GM12878 (cell line): Measurements from ENCODE around the gene NKX1-1.

Source experiments
- CBX5 ChIP-seq: sonication (generic); IDR thresholded peaks from 2 replicates; pipeline ENCODE4 v1.6.1; 2016; ENCODE audit warnings: low read depth, moderate library complexity, mild to moderate bottlenecking, inconsistent platforms
- IRF4 ChIP-seq: IDR thresholded peaks from 2 replicates; pipeline ENCODE4 v1.6.1; 2011; ENCODE audit warnings: low read depth, low read length
- MEF2A ChIP-seq: IDR thresholded peaks from 2 replicates; pipeline ENCODE4 v1.6.1; 2011; ENCODE audit warnings: low read depth, mild to moderate bottlenecking, low read length, moderate library complexity; ENCODE audit not compliant: insufficient read depth
- POLR2A ChIP-seq: IDR thresholded peaks from 2 replicates; pipeline ENCODE4 v1.6.1; 2011; ENCODE audit warnings: low read depth, mild to moderate bottlenecking, low read length
- TF ChIP-seq, protein P1 (sequence below): fragments of 150-350 bp; IDR thresholded peaks from 2 replicates; pipeline ENCODE4 v1.6.1; 2016; ENCODE audit warnings: low read depth, low read length
- TF ChIP-seq, protein P2 (sequence below), 3 experiments: IDR thresholded peaks in 2 of 3; conservative IDR thresholded peaks in 1 of 3; 2 replicates each; pipeline ENCODE4 v1.5.1; 2011; ENCODE audit warnings: low read depth in 3 of 3, low read length in 3 of 3, mild to moderate bottlenecking in 3 of 3, control low read depth in 2 of 3, moderate library complexity in 2 of 3, inconsistent platforms in 1 of 3, mixed read lengths in 1 of 3; ENCODE audit not compliant: control insufficient read depth in 2 of 3, insufficient read depth in 1 of 3; ENCODE audit errors: extremely low read depth in 1 of 3
- TF ChIP-seq, protein P3 (sequence below): fragments of 450-650 bp; formaldehyde crosslinking; IDR thresholded peaks from 2 replicates; pipeline ENCODE4 v1.4.0; 2020; ENCODE audit warnings: mild to moderate bottlenecking, moderate library complexity

DNA sequence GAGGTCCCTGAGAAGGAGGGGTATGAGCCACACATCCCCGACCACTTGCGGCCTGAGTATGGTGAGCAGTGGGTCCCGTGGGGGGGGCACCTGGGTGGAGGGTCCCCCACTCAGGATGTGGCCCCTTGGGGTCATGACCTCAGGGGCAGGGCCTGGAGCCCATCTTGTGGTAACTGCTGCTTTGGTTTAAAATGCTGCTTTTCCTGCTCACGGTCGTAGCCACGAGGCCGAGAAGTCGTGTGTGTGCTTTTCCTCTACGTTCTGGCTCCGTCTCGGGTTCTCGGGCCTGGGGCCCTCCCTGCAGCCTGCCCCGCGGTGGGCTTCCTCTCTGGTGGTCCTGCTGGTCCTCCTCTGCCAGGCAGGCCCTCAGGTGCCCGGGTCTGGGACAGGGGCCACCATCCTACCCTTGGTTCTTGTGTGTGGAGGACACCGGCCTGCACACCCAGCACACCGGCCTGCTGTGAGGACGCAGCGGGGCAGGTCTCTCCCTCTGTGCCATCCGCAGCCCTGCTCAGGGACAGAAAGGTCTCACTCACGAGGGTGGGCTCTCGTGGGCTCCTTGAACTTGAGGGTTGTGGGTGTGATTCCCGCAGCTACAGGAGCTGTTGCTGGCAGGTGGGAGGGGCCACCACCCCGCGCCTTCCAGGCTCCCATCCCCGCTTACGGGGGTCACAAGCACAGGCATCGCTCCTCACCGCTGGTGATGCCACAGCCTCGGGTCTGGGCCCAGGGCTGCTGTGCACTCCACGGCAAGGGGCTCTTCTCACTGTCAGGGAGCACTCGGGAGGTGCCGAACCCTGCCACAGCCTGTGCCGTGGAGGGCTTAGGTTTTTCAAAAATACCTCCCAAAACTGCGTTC, 39.6 kb downstream of the NKX1-1 start:
- TF ChIP-seq, protein P1, sequence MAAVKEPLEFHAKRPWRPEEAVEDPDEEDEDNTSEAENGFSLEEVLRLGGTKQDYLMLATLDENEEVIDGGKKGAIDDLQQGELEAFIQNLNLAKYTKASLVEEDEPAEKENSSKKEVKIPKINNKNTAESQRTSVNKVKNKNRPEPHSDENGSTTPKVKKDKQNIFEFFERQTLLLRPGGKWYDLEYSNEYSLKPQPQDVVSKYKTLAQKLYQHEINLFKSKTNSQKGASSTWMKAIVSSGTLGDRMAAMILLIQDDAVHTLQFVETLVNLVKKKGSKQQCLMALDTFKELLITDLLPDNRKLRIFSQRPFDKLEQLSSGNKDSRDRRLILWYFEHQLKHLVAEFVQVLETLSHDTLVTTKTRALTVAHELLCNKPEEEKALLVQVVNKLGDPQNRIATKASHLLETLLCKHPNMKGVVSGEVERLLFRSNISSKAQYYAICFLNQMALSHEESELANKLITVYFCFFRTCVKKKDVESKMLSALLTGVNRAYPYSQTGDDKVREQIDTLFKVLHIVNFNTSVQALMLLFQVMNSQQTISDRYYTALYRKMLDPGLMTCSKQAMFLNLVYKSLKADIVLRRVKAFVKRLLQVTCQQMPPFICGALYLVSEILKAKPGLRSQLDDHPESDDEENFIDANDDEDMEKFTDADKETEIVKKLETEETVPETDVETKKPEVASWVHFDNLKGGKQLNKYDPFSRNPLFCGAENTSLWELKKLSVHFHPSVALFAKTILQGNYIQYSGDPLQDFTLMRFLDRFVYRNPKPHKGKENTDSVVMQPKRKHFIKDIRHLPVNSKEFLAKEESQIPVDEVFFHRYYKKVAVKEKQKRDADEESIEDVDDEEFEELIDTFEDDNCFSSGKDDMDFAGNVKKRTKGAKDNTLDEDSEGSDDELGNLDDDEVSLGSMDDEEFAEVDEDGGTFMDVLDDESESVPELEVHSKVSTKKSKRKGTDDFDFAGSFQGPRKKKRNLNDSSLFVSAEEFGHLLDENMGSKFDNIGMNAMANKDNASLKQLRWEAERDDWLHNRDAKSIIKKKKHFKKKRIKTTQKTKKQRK, result no peak
- TF ChIP-seq MEF2A (no peak), IRF4 (no peak), POLR2A (no peak), CBX5 (no peak)
- TF ChIP-seq, protein P2, sequence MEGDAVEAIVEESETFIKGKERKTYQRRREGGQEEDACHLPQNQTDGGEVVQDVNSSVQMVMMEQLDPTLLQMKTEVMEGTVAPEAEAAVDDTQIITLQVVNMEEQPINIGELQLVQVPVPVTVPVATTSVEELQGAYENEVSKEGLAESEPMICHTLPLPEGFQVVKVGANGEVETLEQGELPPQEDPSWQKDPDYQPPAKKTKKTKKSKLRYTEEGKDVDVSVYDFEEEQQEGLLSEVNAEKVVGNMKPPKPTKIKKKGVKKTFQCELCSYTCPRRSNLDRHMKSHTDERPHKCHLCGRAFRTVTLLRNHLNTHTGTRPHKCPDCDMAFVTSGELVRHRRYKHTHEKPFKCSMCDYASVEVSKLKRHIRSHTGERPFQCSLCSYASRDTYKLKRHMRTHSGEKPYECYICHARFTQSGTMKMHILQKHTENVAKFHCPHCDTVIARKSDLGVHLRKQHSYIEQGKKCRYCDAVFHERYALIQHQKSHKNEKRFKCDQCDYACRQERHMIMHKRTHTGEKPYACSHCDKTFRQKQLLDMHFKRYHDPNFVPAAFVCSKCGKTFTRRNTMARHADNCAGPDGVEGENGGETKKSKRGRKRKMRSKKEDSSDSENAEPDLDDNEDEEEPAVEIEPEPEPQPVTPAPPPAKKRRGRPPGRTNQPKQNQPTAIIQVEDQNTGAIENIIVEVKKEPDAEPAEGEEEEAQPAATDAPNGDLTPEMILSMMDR (IDR thresholded peaks at IDR 0.05 in 2 of 3, conservative IDR thresholded peaks at IDR 0.05 in 1 of 3; ENCODE audit: control insufficient read depth in 2 of 3, extremely low read depth in 1 of 3, insufficient read depth in 1 of 3, low read depth in 3 of 3, low read length in 3 of 3), result no peak
- TF ChIP-seq, protein P3, sequence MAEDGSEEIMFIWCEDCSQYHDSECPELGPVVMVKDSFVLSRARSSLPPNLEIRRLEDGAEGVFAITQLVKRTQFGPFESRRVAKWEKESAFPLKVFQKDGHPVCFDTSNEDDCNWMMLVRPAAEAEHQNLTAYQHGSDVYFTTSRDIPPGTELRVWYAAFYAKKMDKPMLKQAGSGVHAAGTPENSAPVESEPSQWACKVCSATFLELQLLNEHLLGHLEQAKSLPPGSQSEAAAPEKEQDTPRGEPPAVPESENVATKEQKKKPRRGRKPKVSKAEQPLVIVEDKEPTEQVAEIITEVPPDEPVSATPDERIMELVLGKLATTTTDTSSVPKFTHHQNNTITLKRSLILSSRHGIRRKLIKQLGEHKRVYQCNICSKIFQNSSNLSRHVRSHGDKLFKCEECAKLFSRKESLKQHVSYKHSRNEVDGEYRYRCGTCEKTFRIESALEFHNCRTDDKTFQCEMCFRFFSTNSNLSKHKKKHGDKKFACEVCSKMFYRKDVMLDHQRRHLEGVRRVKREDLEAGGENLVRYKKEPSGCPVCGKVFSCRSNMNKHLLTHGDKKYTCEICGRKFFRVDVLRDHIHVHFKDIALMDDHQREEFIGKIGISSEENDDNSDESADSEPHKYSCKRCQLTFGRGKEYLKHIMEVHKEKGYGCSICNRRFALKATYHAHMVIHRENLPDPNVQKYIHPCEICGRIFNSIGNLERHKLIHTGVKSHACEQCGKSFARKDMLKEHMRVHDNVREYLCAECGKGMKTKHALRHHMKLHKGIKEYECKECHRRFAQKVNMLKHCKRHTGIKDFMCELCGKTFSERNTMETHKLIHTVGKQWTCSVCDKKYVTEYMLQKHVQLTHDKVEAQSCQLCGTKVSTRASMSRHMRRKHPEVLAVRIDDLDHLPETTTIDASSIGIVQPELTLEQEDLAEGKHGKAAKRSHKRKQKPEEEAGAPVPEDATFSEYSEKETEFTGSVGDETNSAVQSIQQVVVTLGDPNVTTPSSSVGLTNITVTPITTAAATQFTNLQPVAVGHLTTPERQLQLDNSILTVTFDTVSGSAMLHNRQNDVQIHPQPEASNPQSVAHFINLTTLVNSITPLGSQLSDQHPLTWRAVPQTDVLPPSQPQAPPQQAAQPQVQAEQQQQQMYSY (CRISPR knock-in tag), result no peak
